PC-3 (cell line): Measurements from ENCODE around the gene LRPPRC. TPM values are rescaled to one million over a fixed set of nuclear protein-coding genes. Genes with fewer than 3 reads are reported as not detected.

Experiments used
- ATAC-seq: fragments of 200-7000 bp; cut with Tn5 transposase; 2 replicates; pipeline ENCODE4 v1.9.1; 2020; ENCODE audit warnings: mild to moderate bottlenecking, moderate library complexity
- BruUV-seq: library from RNA; stranded (reverse); fragments of 400-500 nt; replicated peaks from 2 replicates; lab custom pipeline; 2021; lab: Mats Ljungman, UMichigan
- CTCF ChIA-PET: fragments of 300-600 bp; sonication (Branson Sonifier 250); formaldehyde crosslinking; loops from one replicate; lab custom pipeline; 2022; ENCODE audit warnings: antibody characterized with exemption; lab: Charles Lee
- POLR2A ChIA-PET: fragments of 300-600 bp; sonication (Branson Sonifier 250); formaldehyde crosslinking; loops from one replicate; lab custom pipeline; 2022; ENCODE audit warnings: antibody characterized with exemption; ENCODE audit not compliant: unreplicated experiment; lab: Charles Lee
- DNase-seq: peaks from one replicate; pipeline ENCODE4 v3.0.0-alpha.2; 2015
- H2AFZ ChIP-seq: fragments of 300-600 bp; sonication (generic); 2 replicates; pipeline ENCODE4 v1.6.0; 2016; ENCODE audit warnings: antibody characterized with exemption, low read length
- H3F3A ChIP-seq: fragments of 300-600 bp; sonication (generic); one replicate; pipeline ENCODE4 v1.6.0; 2017; ENCODE audit warnings: antibody characterized with exemption, low read length, control low read depth, mild to moderate bottlenecking; ENCODE audit not compliant: unreplicated experiment
- H3K27ac ChIP-seq: fragments of 300-600 bp; sonication (generic); 2 replicates; pipeline ENCODE4 v1.5.1; 2016; ENCODE audit warnings: mild to moderate bottlenecking, low read length
- H3K27me3 ChIP-seq: fragments of 300-600 bp; sonication (generic); 2 replicates; pipeline ENCODE4 v1.6.1; 2016; ENCODE audit warnings: low read length, mixed read lengths
- H3K36me3 ChIP-seq: fragments of 300-600 bp; sonication (generic); 2 replicates; pipeline ENCODE4 v1.6.1; 2016; ENCODE audit warnings: low read depth, mixed run types, low read length, mixed read lengths
- H3K4me1 ChIP-seq: fragments of 300-600 bp; sonication (generic); 2 replicates; pipeline ENCODE4 v1.5.1; 2016; ENCODE audit warnings: low read length; ENCODE audit not compliant: insufficient read depth
- H3K4me2 ChIP-seq: fragments of 300-600 bp; sonication (generic); 2 replicates; pipeline ENCODE4 v1.6.0; 2016; ENCODE audit warnings: low read length
- H3K4me3 ChIP-seq: fragments of 300-600 bp; sonication (generic); 2 replicates; pipeline ENCODE4 v1.5.1; 2016; ENCODE audit warnings: mild to moderate bottlenecking, low read length, mixed read lengths
- H3K79me2 ChIP-seq: fragments of 300-600 bp; sonication (generic); 2 replicates; pipeline ENCODE4 v1.6.1; 2017; ENCODE audit warnings: low read length, mixed read lengths
- H3K9ac ChIP-seq: fragments of 300-600 bp; sonication (generic); 2 replicates; pipeline ENCODE4 v1.6.0; 2016; ENCODE audit warnings: mild to moderate bottlenecking, low read length
- H3K9me2 ChIP-seq: fragments of 300-600 bp; sonication (generic); replicated peaks from 2 replicates; pipeline ENCODE4 v1.6.1; 2016; ENCODE audit warnings: mixed run types, low read length, mixed read lengths
- H3K9me3 ChIP-seq: fragments of 300-600 bp; sonication (generic); 2 replicates; pipeline ENCODE4 v1.6.1; 2016; ENCODE audit warnings: low read length, mixed read lengths
- H4K20me1 ChIP-seq: fragments of 300-600 bp; sonication (generic); 2 replicates; pipeline ENCODE4 v1.6.1; 2016; ENCODE audit warnings: low read length, mixed read lengths
- CTCF ChIP-seq: fragments of 300-600 bp; sonication (generic); conservative IDR thresholded peaks from 2 replicates; pipeline ENCODE4 v1.5.1; 2017; ENCODE audit warnings: antibody characterized with exemption, low read depth, mild to moderate bottlenecking, low read length
- EZH2 ChIP-seq: fragments of 300-600 bp; sonication (generic); IDR thresholded peaks from one replicate; pipeline ENCODE4 v1.6.1; 2017; ENCODE audit warnings: antibody characterized with exemption, mild to moderate bottlenecking, low read length; ENCODE audit not compliant: unreplicated experiment
- EZH2phosphoT487 ChIP-seq: fragments of 300-600 bp; sonication (generic); IDR thresholded peaks from 2 replicates; pipeline ENCODE4 v1.6.1; 2018; ENCODE audit warnings: mild to moderate bottlenecking, antibody characterized with exemption, low read length, borderline replicate concordance
- intact Hi-C: fragments of 100-400 bp; cut with micrococcal nuclease; formaldehyde crosslinking; loops from 2 replicates; pipeline ENCODE4 v1.9.0; 2023
- total RNA-seq: library from RNA; depleted of rRNA; stranded (reverse); fragments of >200 nt; gene quantifications from 2 replicates; pipeline ENCODE4 v1.2.3, GENCODE V29; 2014

Gene LRPPRC
- total RNA-seq, 1 experiment from 2014 or later = 94.8 TPM

DNA sequence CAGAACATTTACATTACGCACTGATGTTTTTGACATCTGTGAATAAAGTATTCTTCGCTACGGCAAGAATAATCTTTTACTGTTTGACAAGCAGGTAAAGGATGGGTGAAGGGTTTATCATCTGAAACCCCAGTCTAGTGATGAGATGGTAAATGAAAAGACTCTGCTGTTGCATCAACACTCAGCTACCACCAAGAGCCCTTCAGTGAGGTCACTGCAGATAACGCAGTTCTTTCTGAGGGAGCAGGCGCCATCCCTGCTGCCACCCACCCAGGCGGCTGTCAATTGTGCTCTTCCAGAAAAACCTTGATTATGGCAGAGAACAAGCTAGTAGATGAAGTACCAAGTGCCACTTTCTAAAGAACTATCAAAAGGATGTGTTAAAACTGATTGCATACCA is 98.3 kb downstream of the LRPPRC start:
- H3K36me3 ChIP-seq = peaks cover 85% of the 10 kb centered on the region
- no peaks in the 10 kb centered on the region for H3K4me1 ChIP-seq
- ChIA-PET POLR2A (no interaction called here), CTCF (no interaction called here)
- ATAC-seq (no peak), DNase-seq (no peak)
- no peaks in the 10 kb centered on the region for H3K9me3 ChIP-seq
- H3K27me3 ChIP-seq = no peaks in the 10 kb centered on the region
- no peak overlapping the region for H3K27ac ChIP-seq
- TF ChIP-seq EZH2 = no peak
- TF ChIP-seq EZH2phosphoT487 = no peak
- no peak for TF ChIP-seq CTCF
- no peaks in the 10 kb centered on the region for H3K79me2 ChIP-seq
- H3K4me3 ChIP-seq = no peak overlapping the region
- intact Hi-C loops = no loop called here
- no peak overlapping the region for H3K9ac ChIP-seq
- no peak overlapping the region for H3K4me2 ChIP-seq
- no TSS peak for BruUV-seq
- H3F3A ChIP-seq = no peaks in the 10 kb centered on the region
- H4K20me1 ChIP-seq = no peaks in the 10 kb centered on the region
- no peaks in the 10 kb centered on the region for H3K9me2 ChIP-seq
- H2AFZ ChIP-seq = no peak overlapping the region

- Histone ChIP-seq H3K9ac (no peak overlapping the region), H3K36me3 (peaks cover 90% of the 10 kb centered on the region), H3K4me2 (no peak overlapping the region), H3F3A (no peaks in the 10 kb centered on the region), H3K79me2 (no peaks in the 10 kb centered on the region), H4K20me1 (no peaks in the 10 kb centered on the region), H3K4me3 (no peak overlapping the region), H3K27ac (no peak overlapping the region), H3K9me3 (no peaks in the 10 kb centered on the region), H3K4me1 (no peaks in the 10 kb centered on the region), H3K27me3 (no peaks in the 10 kb centered on the region), H3K9me2 (no peaks in the 10 kb centered on the region), H2AFZ (no peak overlapping the region)
- DNase-seq (no peak), ATAC-seq (no peak)
- intact Hi-C loops = no loop called here
- CTCF ChIA-PET = no interaction called here
- TF ChIP-seq EZH2 (no peak), EZH2phosphoT487 (no peak)
- BruUV-seq = no TSS peak
- POLR2A ChIA-PET = no interaction called here
Measured at GRCh38 chr2:43896906-43897305, 98.9 kb downstream of the LRPPRC start.

DNA sequence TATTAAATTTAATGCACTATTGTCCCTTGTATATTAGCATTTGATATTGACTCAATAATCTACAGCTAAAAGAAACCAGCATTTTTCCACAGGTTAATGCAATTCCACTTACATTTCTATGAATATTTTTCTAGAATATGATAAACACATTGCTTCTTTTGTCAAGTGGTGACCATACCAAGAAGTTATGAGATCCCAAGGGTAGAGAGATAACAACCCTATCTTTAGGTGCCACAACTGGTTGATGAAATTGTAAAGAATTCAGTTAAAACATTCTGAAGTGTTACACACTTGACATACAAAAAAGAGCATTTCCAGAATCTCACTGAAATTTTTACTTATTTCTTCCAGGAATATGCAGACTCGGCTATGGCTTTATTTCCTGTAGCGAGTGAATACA is 101.0 kb downstream of the LRPPRC start:
- DNase-seq (no peak), ATAC-seq (no peak)
- Histone ChIP-seq H3K9me3 (no peaks in the 10 kb centered on the region), H3K4me3 (no peak overlapping the region), H3K4me2 (no peak overlapping the region), H4K20me1 (no peaks in the 10 kb centered on the region), H3K36me3 (peaks cover 93% of the 10 kb centered on the region), H3K27ac (no peak overlapping the region), H3F3A (peaks cover 3% of the 10 kb centered on the region), H3K27me3 (no peaks in the 10 kb centered on the region), H2AFZ (no peak overlapping the region), H3K79me2 (no peaks in the 10 kb centered on the region), H3K9me2 (no peaks in the 10 kb centered on the region), H3K4me1 (no peaks in the 10 kb centered on the region), H3K9ac (no peak overlapping the region)
- BruUV-seq = no TSS peak
- CTCF ChIA-PET = no interaction called here
- no peak for TF ChIP-seq EZH2phosphoT487
- TF ChIP-seq CTCF = no peak
- no peak for TF ChIP-seq EZH2
- intact Hi-C loops = no loop called here
- POLR2A ChIA-PET = no interaction called here
